Right atrium auricular region (tissue), 2 donors: ENCODE data around the gene GOLIM4. TPM values are rescaled to one million over a fixed set of nuclear protein-coding genes. Genes with fewer than 3 reads are reported as not detected.

Experiments used
- DNase-seq: peaks from one replicate; pipeline ENCODE4 v3.0.0-alpha.2; 2019; ENCODE audit warnings: low spot score
- H3K27ac ChIP-seq, 2 donors: fragments of 200-600 bp; sonication (generic); 1 replicate in 1 of 2; 2 replicates in 1 of 2; pipeline ENCODE4 v1.5.1; 2016 to 2019
- H3K27me3 ChIP-seq, 2 donors: fragments of 200-600 bp; sonication (generic); one replicate each; pipeline versions ENCODE4 v1.5.1 to v1.6.0; 2017 to 2019
- H3K36me3 ChIP-seq: fragments of 200-600 bp; sonication (generic); one replicate; pipeline ENCODE4 v1.5.1; 2016
- H3K4me1 ChIP-seq, 2 donors: fragments of 200-600 bp; sonication (generic); one replicate each; pipeline versions ENCODE4 v1.5.1 to v1.6.0; 2017 to 2019
- H3K4me3 ChIP-seq, 2 donors: fragments of 200-600 bp; sonication (generic); 1 replicate in 1 of 2; 2 replicates in 1 of 2; pipeline ENCODE4 v1.5.1; 2017 to 2019; ENCODE audit warnings: mild to moderate bottlenecking in 1 of 2, moderate library complexity in 1 of 2
- H3K9me3 ChIP-seq, 2 donors: fragments of 200-600 bp; sonication (generic); one replicate each; pipeline ENCODE4 v1.5.1; 2019
- CTCF ChIP-seq, 2 donors: fragments of 200-600 bp; sonication (generic); IDR thresholded peaks; one replicate each; pipeline ENCODE4 v1.5.1; 2019; ENCODE audit warnings: antibody characterized with exemption in 2 of 2
- total RNA-seq, 2 donors: library from RNA; depleted of rRNA; stranded (reverse); fragments of >200 nt; gene quantifications; one replicate each; pipeline ENCODE4 v1.1.0, GENCODE V29; 2016

The GOLIM4 gene
- total RNA-seq, 2 donors from 2014 or later, result 56.0 to 63.7 TPM

- no peak for TF ChIP-seq CTCF (IDR thresholded peaks at IDR 0.05)
- Histone ChIP-seq H3K36me3 (no peaks in the 10 kb centered on the region), H3K27me3 (no peaks in the 10 kb centered on the region), H3K27ac (no peak overlapping the region), H3K4me1 (no peaks in the 10 kb centered on the region), H3K4me3 (no peak overlapping the region), H3K9me3 (peaks cover 0 to 9% of the 10 kb centered on the region in 2 donors)
- DNase-seq, result no peak
These were observed 31.7 kb upstream of the GOLIM4 start for GRCh38 chr3:168127466-168127865.

- Histone ChIP-seq H3K36me3 (no peaks in the 10 kb centered on the region), H3K4me1 (peaks cover 0 to 13% of the 10 kb centered on the region in 2 donors), H3K4me3 (no peak overlapping the region), H3K27me3 (no peaks in the 10 kb centered on the region), H3K27ac (no peak overlapping the region), H3K9me3 (peaks cover 0 to 2% of the 10 kb centered on the region in 2 donors)
- TF ChIP-seq CTCF (IDR thresholded peaks at IDR 0.05), result no peak
- no peak for DNase-seq
These were observed 29.1 kb upstream of the GOLIM4 start for GRCh38 chr3:168124791-168125190.

GRCh38 chr3:168124291-168124690, 28.6 kb upstream of the GOLIM4 start:
- no peak for DNase-seq

GRCh38 chr3:168123201-168124176, 27.8 kb upstream of the GOLIM4 start:
- Histone ChIP-seq H3K4me1 (peaks cover 0 to 13% of the 10 kb centered on the region in 2 donors), H3K27ac (no peak overlapping the region), H3K36me3 (no peaks in the 10 kb centered on the region), H3K27me3 (no peaks in the 10 kb centered on the region), H3K4me3 (no peak overlapping the region), H3K9me3 (no peaks in the 10 kb centered on the region)
- no peak for TF ChIP-seq CTCF (IDR thresholded peaks at IDR 0.05)
- no peak for DNase-seq

More at GRCh38 chr3:168124291-168124690, 28.6 kb upstream of the GOLIM4 start:
- Histone ChIP-seq H3K36me3 (no peaks in the 10 kb centered on the region), H3K27ac (no peak overlapping the region), H3K9me3 (no peaks in the 10 kb centered on the region), H3K27me3 (no peaks in the 10 kb centered on the region), H3K4me1 (peaks cover 0 to 13% of the 10 kb centered on the region in 2 donors), H3K4me3 (no peak overlapping the region)
- TF ChIP-seq CTCF (IDR thresholded peaks at IDR 0.05), result no peak

- H3K9me3 ChIP-seq, result no peaks in the 10 kb centered on the region
- peak overlapping the region; percentile 39 to 58 for H3K27ac ChIP-seq
- no peak for DNase-seq
- no peaks in the 10 kb centered on the region for H3K27me3 ChIP-seq
- no peak overlapping the region for H3K4me3 ChIP-seq
- TF ChIP-seq CTCF (IDR thresholded peaks at IDR 0.05), result no peak
- no peaks in the 10 kb centered on the region for H3K36me3 ChIP-seq
- peaks cover 0 to 19% of the 10 kb centered on the region in 2 donors for H3K4me1 ChIP-seq
These were observed 25.7 kb upstream of the GOLIM4 start for GRCh38 chr3:168121184-168122017.
